Tibial artery (tissue), 4 donors: Measurements from ENCODE around the gene PLEKHH2.

Source experiments
- DNase-seq, 2 donors: peaks; one replicate each; pipeline ENCODE4 v3.0.0-alpha.2; 2019
- H3K27ac ChIP-seq, 2 donors: fragments of 200-600 bp; sonication (generic) in 1 of 2; 1 replicate in 1 of 2; 2 replicates in 1 of 2; pipeline ENCODE4 v1.5.1; 2018 to 2019; ENCODE audit warnings: mild to moderate bottlenecking in 1 of 2
- H3K27me3 ChIP-seq, 2 donors: fragments of 200-600 bp; sonication (generic) in 1 of 2; one replicate each; pipeline versions ENCODE4 v1.5.1 to v1.6.0; 2016 to 2019
- H3K36me3 ChIP-seq, 3 donors: fragments of 200-600 bp; sonication (generic) in 2 of 3; one replicate each; pipeline ENCODE4 v1.5.1; 2016 to 2019; ENCODE audit warnings: mild to moderate bottlenecking in 2 of 3
- H3K4me1 ChIP-seq, 4 donors: fragments of 200-600 bp; sonication (generic) in 2 of 4; 1 replicate in 3 of 4; 2 replicates in 1 of 4; pipeline ENCODE4 v1.5.1; 2016 to 2019
- H3K4me3 ChIP-seq, 2 donors: fragments of 200-600 bp; sonication (generic) in 1 of 2; 1 replicate in 1 of 2; 2 replicates in 1 of 2; pipeline ENCODE4 v1.5.1; 2018 to 2019; ENCODE audit warnings: mild to moderate bottlenecking in 2 of 2
- H3K9me3 ChIP-seq, 3 donors: fragments of 200-600 bp; sonication (generic) in 1 of 3; one replicate each; pipeline ENCODE4 v1.5.1; 2016 to 2019
- intact Hi-C: fragments of 100-400 bp; cut with DNase I; formaldehyde crosslinking; loops from one replicate; pipeline ENCODE4 v1.15.0; 2023; ENCODE audit warnings: low total_unique reads
- TF ChIP-seq, protein P1 (sequence below), 2 experiments: fragments of 200-600 bp in 1 of 2; fragments of 450-650 bp in 1 of 2; IDR thresholded peaks; one replicate each; pipeline ENCODE4 v1.5.1; 2017 to 2019; ENCODE audit warnings: antibody characterized with exemption in 2 of 2, mild to moderate bottlenecking in 1 of 2, moderate library complexity in 1 of 2

PLEKHH2 gene

DNA sequence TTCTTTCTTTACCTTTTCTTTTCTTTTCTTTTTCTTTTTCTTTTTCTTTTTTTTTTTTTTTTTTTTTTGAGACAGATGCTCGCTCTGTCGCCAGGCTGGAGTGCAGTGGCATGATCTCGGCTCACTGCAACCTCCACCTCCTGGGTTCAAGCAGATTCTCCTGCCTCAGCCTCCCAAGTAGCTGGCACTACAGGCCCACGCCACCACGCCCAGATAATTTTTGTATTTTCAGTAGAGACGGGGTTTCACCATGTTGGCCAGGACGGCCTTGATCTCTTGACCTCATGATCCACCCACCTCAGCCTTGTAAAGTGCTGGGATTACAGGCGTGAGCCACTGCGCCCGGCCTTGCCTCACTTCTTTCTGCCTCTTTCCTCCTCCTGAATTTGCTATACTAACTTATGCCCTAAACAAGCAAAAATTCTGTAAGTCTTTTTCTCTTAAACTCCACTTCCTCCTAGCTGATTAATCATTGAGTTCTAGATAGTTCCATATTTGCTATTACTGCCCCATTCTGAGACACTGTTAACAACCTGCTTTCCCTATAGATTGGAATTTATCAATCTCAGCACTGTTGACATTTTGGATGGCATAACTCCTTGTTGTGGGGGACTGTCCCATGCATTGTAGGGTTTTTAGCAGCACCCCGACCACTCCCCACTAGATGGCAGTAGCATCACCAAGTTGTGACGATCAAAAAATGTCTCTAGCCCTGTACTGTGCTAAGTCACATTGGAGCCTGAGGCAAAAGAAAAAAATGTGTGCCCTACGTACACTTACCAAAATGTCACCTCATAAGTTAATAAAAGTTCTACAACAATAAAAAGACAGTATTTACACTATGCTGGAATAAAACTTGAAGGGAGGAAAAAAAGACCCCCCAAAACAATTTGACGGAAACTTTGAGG is 24.8 kb upstream of the PLEKHH2 start:
- TF ChIP-seq, protein P1, sequence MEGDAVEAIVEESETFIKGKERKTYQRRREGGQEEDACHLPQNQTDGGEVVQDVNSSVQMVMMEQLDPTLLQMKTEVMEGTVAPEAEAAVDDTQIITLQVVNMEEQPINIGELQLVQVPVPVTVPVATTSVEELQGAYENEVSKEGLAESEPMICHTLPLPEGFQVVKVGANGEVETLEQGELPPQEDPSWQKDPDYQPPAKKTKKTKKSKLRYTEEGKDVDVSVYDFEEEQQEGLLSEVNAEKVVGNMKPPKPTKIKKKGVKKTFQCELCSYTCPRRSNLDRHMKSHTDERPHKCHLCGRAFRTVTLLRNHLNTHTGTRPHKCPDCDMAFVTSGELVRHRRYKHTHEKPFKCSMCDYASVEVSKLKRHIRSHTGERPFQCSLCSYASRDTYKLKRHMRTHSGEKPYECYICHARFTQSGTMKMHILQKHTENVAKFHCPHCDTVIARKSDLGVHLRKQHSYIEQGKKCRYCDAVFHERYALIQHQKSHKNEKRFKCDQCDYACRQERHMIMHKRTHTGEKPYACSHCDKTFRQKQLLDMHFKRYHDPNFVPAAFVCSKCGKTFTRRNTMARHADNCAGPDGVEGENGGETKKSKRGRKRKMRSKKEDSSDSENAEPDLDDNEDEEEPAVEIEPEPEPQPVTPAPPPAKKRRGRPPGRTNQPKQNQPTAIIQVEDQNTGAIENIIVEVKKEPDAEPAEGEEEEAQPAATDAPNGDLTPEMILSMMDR (IDR thresholded peaks at IDR 0.05), result peak; percentile 72 to 75
- peak; percentile 73 to 76 for DNase-seq
- H3K9me3 ChIP-seq, result no peaks in the 10 kb centered on the region
- H3K4me1 ChIP-seq, result peaks cover 0 to 10% (median 0%) of the 10 kb centered on the region in 4 donors
- H3K27ac ChIP-seq, result no peak overlapping the region
- no peak overlapping the region for H3K4me3 ChIP-seq
- H3K27me3 ChIP-seq, result no peaks in the 10 kb centered on the region
- no peaks in the 10 kb centered on the region for H3K36me3 ChIP-seq
- intact Hi-C loops, result loop anchor here (10.0 kb wide), 2 partner anchors 153 to 273 kb away; no protein-coding TSS in a partner anchor

DNA sequence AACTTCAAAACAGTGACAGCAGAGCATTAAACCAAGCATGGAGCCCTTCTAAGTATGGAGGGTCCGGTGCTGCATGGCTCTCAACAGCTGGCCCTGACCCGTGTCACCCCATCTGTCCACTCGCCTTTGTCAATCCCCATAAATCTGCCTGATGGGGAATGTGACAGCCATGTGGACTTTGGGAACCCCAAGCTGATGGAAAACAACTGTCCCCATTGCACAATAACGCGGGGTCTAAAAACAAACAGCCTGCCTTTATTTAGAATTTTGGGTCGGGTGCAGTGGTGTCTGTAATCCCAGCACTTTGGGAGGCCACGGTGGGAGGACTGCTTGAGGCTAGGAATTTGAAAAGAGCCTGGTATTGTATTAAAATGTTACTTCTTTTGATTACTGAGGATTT is 24.1 kb upstream of the PLEKHH2 start:
- no peak overlapping the region for H3K4me3 ChIP-seq
- intact Hi-C loops, result loop anchor here (10.0 kb wide), 2 partner anchors 152 to 272 kb away; no protein-coding TSS in a partner anchor
- no peak for DNase-seq

DNA sequence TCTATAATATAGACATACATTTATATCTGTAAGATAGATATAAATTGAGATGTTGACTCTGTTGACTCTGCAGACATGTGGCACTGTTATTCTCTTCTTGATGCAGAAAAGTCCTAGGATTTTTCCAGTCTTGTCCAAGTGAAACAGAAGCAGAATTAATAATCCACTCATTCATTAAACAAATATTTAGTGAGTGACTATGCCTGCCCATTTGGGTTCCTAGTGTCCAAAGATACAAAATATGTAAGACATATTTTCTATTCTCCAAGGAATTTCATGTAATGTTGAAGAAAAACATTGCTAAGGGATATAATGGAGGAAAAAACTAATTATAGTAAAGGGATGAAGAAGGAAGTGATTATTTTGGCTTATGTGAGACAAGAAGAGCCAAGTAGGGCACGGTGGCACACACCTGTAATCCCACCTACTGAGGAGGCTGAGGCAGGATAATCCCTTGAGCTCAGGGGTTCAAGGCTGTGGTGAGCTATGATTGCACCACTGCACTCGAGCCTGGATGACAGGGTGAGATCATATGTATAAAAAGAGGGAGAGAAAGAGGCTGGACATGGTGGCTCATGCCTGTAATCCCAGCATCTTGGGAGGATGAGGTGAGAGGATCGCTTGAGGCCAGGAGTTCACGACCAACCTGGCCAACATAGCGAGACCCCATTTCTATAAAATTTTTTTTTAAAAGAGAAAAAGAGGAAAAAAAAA is 19.9 kb upstream of the PLEKHH2 start:
- TF ChIP-seq, protein P1 (IDR thresholded peaks at IDR 0.05), result no peak
- H3K9me3 ChIP-seq, result no peaks in the 10 kb centered on the region
- intact Hi-C loops, result loop anchor here (10.0 kb wide), 2 partner anchors 148 to 268 kb away; no protein-coding TSS in a partner anchor
- peaks cover 0 to 13% (median 0%) of the 10 kb centered on the region in 4 donors for H3K4me1 ChIP-seq
- no peak overlapping the region for H3K27ac ChIP-seq
- H3K4me3 ChIP-seq, result no peak overlapping the region
- H3K27me3 ChIP-seq, result no peaks in the 10 kb centered on the region
- DNase-seq, result no peak
- H3K36me3 ChIP-seq, result no peaks in the 10 kb centered on the region

More for the DNA sequence above, 24.1 kb upstream of the PLEKHH2 start:
- peaks cover 0 to 13% (median 0%) of the 10 kb centered on the region in 4 donors for H3K4me1 ChIP-seq
- H3K27me3 ChIP-seq, result no peaks in the 10 kb centered on the region
- no peaks in the 10 kb centered on the region for H3K9me3 ChIP-seq
- no peak overlapping the region for H3K27ac ChIP-seq
- TF ChIP-seq, protein P1 (IDR thresholded peaks at IDR 0.05), result no peak
- no peaks in the 10 kb centered on the region for H3K36me3 ChIP-seq

DNA sequence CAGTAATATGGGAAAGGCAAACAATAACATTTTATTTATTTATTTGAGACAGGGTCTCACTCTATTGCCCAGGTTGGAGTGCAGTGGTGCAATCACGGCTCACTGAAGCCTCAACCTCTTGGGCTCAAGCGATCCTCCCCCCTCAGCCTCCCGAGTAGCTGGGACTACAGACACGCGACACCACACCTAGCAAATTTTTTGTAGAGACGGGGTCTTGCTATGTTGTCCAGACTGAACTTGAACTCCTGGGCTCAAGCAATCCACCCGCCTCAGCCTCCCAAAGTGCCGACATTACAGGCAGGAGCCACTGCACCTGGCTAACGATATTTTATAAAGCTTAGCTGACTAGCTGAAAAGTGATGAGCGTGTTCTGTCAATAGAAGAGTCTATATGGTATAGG is 17.5 kb upstream of the PLEKHH2 start:
- Histone ChIP-seq H3K9me3 (no peaks in the 10 kb centered on the region), H3K4me3 (no peak overlapping the region), H3K4me1 (peaks cover 0 to 13% (median 0%) of the 10 kb centered on the region in 4 donors), H3K36me3 (no peaks in the 10 kb centered on the region), H3K27me3 (no peaks in the 10 kb centered on the region), H3K27ac (no peak overlapping the region)
- TF ChIP-seq, protein P1 (IDR thresholded peaks at IDR 0.05), result no peak
- intact Hi-C loops, result loop anchor here (10.0 kb wide), 2 partner anchors 145 to 265 kb away; no protein-coding TSS in a partner anchor
- no peak for DNase-seq

DNA sequence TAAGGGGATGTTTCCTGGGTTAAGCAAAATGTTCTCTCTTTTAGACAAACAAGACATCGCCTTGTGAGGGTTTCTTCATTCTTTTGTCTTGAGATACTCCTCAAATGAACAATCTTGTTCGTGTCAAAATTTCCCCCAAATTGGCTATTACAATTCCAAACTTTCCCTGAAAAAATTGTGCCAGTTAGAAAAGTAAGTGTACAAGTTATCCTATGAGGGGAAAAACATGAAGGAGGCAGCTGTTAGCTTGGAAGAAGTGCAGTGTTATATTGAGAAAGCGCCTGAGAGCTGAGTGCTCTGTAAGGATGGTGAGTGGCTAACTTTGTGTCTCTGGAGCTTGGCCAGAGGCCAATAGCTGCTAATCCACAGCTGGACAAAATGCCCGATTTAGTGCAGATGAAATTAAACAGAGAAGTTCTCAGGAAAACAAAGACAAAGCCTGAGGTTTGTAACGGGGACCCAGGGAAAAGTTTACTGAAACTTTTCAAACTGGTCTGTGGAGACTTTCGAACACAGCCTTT is 14.1 kb upstream of the PLEKHH2 start:
- Histone ChIP-seq H3K4me3 (no peak overlapping the region), H3K36me3 (no peaks in the 10 kb centered on the region), H3K27me3 (no peaks in the 10 kb centered on the region), H3K9me3 (no peaks in the 10 kb centered on the region), H3K27ac (no peak overlapping the region), H3K4me1 (no peaks in the 10 kb centered on the region)
- intact Hi-C loops, result no loop called here
- TF ChIP-seq, protein P1 (IDR thresholded peaks at IDR 0.05), result no peak
- DNase-seq, result no peak
